GF-D8 (cell line): ENCODE data around the gene CTDSP1.

Experiments used
- DNase-seq: peaks from one replicate; lab custom pipeline; 2025; lab: John Stamatoyannopoulos, UW

The CTDSP1 gene

GRCh38 chr2:218427741-218428140 lies 28.1 kb downstream of the CTDSP1 start:
- no peak for DNase-seq

- DNase-seq, result no peak
Observed at GRCh38 chr2:218428846-218429558, 29.3 kb downstream of the CTDSP1 start.

GRCh38 chr2:218429911-218430692 lies 30.4 kb downstream of the CTDSP1 start:
- no peak for DNase-seq

- DNase-seq, result no peak
Observed at GRCh38 chr2:218430721-218431120, 31.1 kb downstream of the CTDSP1 start.

- no peak for DNase-seq
Observed at GRCh38 chr2:218431878-218432277, 32.2 kb downstream of the CTDSP1 start.

GRCh38 chr2:218432676-218433365 lies 33.2 kb downstream of the CTDSP1 start:
- no peak for DNase-seq

- DNase-seq, result no peak
Observed at GRCh38 chr2:218434456-218434855, 34.8 kb downstream of the CTDSP1 start.

GRCh38 chr2:218435003-218435982 lies 35.6 kb downstream of the CTDSP1 start:
- DNase-seq, result no peak

GRCh38 chr2:218436992-218437391 lies 37.3 kb downstream of the CTDSP1 start:
- no peak for DNase-seq

- DNase-seq, result no peak
Observed at GRCh38 chr2:218437969-218438368, 38.3 kb downstream of the CTDSP1 start.

- no peak for DNase-seq
Observed at GRCh38 chr2:218438596-218438995, 38.9 kb downstream of the CTDSP1 start.

- no peak for DNase-seq
Observed at GRCh38 chr2:218444692-218445357, 45.2 kb downstream of the CTDSP1 start.

- no peak for DNase-seq
Observed at GRCh38 chr2:218445602-218446001, 45.9 kb downstream of the CTDSP1 start.

GRCh38 chr2:218446547-218446946 lies 46.9 kb downstream of the CTDSP1 start:
- no peak for DNase-seq

GRCh38 chr2:218447072-218447471 lies 47.4 kb downstream of the CTDSP1 start:
- DNase-seq, result no peak

GRCh38 chr2:218448934-218449333 lies 49.3 kb downstream of the CTDSP1 start:
- DNase-seq, result no peak

GRCh38 chr2:218452079-218452478 lies 52.4 kb downstream of the CTDSP1 start:
- DNase-seq, result peak; percentile 5
